Amniotic epithelial cell (primary cell): ENCODE data around the gene NAV2.

Experiments used
- DNase-seq: peaks from one replicate; pipeline ENCODE4 v3.0.0-alpha.2; 2010; ENCODE audit warnings: low read depth

Gene NAV2

DNA sequence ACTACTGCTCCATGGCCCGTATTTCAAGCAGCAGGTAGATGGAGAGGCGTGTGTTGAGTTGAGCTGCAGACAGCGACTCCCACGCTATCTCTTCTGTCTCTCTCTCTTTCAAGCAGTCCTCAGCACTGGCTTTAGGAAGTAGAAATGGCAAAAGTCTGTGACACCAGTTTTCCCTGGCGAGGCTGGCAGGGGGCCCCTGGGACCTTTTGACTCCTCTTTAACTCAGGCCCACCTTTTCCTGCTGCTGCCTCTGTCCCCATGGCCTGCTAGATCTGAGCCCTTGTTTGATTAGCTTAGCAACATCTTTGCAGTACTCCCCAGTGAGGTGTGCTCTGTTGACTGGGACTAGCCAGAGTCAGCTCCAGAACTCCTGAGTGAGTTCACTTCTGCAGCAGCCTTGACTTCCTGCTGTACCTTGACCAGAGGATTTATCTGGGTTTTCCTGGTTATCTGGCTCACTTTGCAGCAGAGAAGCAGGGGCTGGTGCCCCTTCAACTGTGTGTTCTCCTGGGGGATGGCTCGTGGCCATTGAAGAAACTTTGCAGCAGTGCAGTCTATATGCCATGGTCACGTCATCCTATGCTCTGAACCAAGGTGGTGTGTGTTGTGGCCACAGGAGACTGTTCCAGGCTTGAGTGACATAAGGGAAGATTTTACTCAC lies 263.8 kb downstream of the NAV2 start:
- no peak for DNase-seq

DNA sequence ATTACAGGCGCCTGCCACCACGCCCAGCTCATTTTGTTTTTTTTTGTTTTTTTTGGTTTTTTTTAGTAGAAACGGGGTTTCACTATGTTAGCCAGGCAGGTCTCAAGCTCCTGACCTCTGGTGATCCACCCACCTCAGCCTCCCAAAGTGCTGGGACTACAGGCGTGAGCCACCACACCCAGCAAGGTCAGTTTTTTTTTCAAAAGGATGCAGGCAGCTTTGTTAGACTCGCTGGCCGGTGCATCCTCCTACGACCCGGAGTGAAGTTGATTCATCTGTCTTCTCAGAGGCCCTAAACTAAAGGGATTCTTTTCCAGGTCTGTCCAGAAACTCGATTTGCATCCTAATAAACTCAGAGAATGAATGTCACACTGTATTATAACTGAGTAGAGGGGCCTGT lies 265.3 kb downstream of the NAV2 start:
- no peak for DNase-seq

DNA sequence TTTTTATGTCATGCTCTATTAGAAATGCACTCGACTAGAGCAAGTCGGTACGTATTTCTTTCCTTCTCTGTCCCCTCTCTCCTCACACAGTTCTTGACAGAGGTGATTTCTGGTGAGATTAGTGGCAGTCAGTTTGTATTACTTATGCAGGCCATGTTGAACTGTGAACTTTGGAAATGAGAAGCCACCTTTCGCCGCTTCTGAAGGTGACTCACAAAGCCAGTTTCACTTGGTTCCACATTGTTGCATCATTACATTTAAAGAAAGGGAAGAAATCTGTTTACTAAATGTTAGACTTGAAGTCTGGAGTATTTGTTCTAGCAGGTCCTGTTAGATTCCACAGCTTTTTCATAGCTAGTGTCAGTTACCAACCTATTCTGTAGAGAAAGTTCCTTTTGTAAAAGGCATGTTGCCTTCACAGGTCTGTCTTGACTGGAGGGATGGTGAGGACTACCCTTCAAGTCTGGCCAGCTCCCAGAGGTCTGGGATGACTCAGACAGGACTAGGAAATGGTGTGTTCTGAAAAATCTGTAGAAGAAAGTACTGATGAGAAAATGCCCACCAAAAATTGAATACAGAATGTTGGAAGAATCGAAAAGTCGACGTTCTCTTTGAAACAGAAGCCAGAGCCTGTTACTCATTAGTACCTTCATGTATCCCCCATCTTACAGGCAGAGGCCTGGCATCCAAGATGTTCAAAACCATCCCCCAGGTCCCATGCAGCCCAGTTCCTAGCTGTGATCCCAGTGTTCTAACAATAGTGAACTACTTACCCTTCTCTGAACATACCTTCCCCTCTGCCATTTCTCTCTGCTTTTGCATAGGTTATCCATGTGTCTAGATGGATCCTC lies 266.3 kb downstream of the NAV2 start:
- peak; percentile 76 for DNase-seq

DNA sequence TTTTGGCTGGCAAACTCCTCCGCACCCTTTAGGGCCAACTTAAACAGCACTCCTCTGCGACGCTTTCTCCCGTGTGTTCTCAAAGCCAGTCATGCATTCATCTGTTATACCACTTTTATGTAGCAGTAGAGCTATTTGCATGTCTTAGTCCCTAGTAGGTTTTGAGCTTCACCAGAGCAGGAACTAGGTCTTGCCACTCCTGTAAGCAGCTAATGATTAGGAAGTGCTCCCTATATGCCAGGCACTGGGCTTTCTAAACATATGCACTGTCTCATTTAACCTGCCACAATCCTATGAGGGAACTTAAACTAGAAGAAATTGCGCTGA lies 266.8 kb downstream of the NAV2 start:
- DNase-seq = no peak

DNA sequence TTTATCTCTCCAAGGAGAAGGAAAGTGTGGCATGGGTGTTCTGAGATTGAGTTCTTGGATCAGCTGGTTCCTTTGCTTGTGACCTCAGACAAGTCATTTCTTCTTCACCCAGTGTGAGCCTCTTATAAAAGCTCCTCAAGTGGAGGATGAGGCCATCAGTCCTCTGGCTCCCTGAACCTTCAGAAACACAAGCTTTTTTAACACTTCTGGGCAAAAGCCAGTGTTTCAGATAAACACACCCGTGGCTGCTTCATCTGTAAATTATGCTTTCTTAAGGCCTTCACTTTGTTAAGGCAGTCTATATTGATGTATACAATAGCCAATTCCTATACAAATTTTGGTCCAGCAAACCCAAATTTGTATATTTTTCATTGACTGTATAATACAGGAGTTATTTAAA lies 267.8 kb downstream of the NAV2 start:
- no peak for DNase-seq

DNA sequence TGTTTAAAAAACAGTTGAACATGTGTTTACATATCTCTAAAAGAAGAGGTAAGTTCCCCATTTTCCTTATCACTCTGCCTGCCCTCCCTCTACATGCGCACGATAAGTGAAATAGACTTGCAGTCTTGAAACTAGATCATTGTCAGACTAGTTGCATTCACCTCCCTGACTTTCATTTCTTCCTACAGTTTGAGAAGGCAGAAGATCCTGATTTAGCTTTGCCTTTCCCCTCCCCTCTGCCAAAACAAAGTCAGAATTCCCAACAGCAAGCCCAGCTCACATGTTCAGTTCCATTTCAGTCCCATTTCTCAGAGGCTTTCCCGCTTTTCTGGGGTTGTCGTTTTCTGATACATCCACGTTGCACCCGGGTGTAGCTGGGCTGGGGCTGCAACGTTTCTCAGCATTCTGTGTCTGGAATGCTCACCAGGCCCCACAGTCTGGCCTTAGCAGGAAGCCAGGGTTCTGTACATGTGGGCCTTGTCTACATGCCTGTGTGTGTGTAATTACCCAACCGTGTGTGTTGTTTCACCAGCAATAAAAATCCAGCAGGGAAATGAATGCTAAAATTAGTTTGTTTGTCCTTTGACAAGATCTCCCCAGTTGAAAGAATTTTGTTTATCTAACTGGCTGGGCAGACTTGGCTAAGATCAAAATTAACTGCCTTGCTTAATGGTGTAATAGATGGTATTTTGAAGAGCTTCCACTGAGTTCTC lies 268.5 kb downstream of the NAV2 start:
- peak; percentile 94 for DNase-seq

DNA sequence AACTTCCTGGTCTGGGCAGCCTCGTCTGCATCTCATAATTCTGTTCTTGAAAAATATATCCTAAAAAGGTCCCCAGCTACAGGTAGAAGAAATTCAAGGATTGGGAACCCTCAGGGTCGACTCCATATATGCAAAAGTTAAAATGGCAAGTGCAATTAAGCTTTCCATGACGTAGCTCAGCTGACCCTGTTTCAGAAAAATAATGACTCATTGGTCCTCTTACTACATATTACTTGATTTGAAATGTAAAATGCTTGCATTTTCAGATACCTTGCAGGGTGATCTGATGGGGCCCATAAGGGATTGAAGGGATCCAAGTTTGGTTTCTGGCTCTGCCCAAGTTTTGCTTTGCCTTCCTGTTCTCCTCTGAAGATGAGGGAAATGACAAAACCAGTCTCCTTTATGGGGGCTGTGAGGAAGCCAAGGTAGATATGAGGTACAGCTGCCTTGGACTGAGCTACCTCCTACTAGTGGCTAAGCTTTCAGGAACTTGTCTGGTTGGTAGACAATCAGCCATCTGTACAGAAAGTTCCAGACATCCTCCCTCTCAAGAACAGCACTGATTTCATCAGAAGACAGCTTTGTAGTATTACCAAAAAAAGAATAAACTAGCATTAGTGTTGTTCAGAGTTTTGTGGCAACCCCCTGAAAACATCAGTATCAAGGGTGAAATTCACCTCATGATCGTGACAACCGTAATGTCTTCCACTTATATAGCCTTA lies 270.3 kb downstream of the NAV2 start:
- peak; percentile 81 for DNase-seq

DNA sequence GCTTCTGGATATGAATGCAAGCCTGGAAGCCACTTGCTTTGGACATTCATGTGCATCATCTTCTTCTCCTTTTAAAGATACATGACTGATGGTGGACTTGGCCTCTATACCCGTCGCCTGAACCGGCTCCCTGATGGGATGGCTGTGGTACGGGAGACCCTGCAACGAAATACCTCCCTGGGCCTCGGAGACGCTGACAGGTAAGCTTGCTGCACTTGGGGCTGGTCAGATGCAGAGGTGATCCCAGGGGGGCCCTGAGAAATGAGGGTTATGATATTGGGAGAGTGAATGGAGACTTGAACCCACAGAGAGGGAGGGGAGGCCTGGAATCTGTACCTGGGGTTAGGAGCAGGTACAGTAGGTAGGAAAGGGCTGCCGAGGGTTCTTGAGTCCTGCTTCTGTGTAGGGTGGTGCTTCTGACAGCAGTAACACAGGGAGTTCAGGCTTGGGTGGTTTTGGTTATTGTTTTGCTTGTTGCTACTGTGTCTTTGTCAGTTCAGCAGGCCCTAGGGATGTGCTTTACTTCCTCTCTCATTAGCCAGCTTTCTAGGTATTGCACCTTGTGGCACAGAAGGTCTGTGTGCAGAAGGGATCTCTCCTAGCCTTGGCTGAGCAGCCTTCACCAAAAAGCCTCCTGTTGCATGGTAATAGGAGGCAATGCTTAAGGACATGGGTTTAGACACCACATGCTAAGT lies 271.6 kb downstream of the NAV2 start:
- no peak for DNase-seq

DNA sequence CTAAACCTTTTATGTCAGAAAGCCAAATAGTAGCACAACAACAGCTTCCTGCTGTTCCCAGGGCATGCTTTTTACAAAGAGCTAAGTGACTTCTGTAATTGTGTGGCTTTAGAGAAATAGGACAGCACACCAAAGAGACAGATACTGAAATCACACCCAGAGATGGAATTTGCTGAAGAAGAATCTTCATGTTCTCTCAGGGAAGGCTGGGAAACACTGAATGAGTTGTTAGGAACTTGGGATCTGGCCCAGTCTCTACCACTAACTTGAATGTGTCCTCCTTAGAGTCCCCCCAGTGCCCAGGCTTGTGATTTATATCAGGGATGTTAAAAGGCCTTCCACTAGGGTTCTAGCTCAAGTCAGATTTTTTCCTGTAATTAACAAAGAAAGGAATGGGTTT lies 272.5 kb downstream of the NAV2 start:
- DNase-seq = no peak

DNA sequence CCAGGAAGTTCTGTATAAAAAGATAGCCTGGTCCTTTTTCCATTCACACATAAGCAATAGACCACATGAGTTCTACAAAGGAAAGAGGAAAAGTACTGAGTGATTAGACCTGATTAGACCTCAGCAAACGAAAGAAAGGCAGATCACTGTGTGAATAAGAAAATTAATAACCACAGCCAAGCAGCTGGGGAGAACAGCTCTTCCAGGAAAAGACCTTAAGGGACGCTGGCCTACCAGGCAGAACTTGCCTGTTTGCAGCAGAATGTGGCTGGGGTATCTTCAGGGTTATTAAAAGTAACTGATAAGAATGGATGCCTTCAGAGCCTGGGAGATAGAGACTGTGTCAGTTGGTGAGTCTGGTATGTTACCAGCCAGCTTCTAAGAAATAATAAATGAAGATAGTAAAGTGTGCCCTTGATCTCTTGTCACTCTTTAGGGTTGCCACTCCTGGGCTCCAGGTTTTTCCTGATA lies 274.7 kb downstream of the NAV2 start:
- peak; percentile 36 for DNase-seq

DNA sequence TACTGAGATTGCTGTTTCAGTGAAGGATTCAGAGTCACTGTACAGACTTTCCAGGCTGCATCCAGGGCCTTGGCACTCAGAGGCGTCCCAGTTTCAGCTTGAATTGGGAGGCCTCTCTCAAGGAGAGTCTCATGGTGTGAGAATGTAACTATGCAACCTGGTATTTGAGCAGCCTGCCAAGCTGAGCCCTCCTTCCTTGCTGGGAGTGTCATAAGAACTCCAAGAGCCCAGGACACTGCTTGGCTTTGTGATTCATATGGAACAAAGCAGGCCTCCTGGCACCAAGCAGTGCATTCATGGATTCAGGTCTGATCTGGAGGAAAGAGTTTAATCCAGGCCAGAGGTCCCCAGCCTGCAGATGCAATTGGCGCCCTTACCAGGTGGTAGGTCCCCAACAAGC lies 276.0 kb downstream of the NAV2 start:
- DNase-seq = peak; percentile 82

DNA sequence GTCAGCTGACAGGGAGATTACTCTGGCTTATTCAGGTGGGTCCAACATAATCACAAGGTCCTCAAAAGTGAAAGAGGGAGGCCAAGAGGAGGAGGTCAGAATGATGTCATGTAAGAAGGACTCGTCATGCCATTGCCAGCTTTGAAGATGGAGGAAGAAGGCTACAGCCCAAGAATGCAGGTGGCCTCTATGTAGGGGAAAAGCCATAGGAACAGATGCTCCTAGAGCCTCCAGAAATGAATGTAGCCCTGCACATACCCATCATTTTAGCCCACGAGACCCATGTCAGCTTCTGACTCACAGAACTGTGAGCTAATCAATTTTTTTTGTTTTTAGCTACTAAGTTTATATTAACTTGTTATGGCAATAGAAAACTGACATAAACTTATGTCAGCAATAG lies 276.6 kb downstream of the NAV2 start:
- no peak for DNase-seq

DNA sequence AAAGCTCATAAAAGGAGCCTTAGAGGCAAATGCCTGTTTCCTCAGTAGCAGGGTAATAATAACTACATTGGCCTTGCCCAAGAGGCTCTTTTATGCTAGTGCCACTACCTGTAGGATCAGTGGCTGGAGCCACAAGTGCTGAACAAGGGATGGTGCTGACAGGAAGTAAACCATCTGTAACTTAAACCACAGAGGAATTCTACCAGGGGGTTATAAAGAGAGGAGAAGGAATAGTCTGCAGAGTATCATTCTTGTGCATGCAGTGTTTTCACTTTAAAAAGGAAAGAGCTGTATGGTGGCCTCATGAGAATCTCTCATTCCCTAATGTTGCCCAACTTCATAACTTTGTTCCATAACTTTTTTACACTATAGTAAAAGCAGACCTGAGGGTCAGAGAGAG lies 279.5 kb downstream of the NAV2 start:
- peak; percentile 33 for DNase-seq

DNA sequence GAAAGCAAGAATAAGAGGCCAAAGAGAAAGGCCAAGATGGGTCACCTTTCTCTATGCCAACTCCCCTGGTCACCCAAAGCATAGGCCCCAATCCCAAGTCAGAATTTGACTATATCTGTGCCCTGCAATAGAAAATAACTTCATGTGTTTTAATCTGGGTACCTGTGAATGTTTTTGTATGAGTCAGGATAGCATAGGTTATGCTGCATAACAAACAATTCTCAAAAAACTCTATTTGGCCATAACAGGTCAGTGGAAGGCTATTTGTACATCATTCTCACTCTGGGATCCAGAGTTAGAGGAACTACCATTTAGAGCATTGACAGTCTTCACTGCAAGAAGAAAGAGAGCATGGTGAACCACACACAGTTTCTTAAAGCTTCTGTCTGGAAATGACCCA lies 280.4 kb downstream of the NAV2 start:
- DNase-seq = no peak

DNA sequence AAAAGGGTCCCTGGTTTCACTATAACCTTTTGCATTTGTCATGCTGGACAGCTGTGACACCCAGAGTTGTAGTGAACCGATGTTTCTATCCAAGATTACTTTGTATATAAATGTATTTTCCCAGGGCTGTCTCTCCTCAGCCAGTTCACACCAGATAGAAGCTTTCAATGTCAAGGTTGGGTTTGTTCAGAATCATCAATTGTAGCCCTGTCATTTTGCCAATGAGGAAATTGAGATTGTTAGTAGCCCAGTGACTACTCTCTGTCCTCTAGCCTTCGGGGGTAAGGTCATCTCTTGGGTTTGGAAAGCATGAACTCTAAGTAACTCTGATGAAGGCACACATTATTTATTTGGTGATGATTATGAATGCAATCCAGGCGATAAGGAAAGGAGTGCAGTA lies 282.0 kb downstream of the NAV2 start:
- no peak for DNase-seq

DNA sequence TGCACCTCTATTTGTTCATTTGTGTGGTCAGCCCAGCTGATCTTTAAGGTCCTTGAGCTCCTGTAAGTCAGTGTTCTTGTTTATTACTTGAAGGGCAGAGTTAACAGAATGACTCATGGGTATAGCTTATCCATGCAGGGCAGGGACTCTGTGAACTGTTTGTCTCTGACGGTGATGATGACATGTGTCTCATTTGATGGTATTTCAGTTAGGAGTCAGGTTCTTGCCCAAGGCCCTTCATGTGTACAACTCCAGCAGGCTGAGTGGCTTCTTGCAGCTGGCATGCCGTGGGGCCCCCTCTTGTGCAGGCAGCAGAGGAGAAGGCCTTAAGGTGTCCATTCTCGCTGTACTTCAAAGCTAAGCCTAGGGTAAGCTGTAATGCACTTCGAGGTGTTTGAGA lies 282.5 kb downstream of the NAV2 start:
- DNase-seq = peak; percentile 93

DNA sequence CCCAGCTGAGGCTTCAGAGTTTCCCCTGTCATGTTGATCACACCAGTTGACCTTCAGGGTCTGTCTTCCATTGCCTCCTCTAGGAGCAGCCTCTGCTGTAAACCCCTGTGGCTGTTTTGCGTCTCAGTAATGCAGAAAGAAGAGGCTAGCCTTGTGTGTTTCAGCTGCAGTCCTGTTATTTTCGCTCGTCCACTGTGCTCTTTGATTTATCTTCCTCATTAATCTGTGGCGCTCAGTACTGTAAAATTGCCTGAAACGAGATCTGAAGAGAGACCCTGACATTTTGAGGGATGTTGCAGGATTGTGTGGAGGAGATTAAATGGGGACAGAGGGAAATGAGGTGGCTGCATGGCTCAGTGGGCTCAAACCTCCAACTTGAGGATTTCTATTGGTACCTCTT lies 283.9 kb downstream of the NAV2 start:
- DNase-seq = no peak

DNA sequence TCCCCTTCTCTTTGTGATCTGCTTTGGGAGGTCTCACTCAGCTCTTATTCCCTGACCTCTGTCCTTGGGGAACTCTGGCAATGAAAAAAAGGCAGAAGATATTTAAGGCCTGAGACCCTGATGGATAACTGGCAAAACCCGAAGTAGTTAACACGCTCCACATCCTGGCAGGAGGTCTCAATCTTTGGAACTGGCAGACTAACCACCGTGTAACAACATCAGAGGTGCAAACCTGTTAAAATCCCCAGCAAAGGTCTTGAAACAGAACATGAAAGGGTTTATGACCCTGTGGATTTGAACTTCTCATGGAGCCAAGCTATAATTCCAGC lies 287.3 kb downstream of the NAV2 start:
- no peak for DNase-seq

DNA sequence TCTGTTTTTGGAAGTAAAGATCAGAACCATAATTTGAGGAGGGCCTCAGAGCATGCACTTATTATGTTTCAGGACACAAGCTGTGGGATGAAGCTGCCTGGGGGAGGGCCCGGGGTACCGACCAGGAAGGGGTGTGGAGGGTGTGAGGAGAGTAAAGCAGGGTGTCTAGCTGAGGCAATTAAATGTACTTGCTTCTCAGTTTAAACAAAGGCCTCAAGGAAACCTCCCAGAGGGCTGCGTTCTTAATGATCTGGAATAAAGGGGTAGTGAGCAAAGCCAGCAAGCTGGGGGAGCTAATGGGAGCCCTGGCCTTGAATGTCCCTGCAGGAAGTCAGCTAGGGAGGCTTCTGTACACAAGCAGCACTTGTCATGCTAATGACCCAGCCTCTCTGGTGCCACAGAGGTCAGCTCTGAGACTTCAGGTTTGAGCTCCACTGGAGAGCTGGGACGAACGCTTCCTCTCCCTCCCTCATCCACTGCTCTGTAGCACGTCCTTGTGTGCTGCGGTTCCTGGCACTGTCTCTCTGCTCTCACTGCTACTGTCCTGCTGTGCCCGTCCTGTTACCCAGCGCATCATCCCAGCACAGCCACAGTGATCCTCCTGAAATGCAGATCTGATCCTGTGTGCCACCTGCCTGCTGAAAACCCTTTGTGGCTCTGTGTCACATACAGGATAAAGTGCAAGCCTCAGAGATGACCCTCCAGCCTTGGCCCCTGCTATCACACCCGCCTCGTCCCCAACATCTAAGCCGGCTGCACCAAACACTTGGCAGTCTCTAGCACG lies 287.9 kb downstream of the NAV2 start:
- DNase-seq = no peak

DNA sequence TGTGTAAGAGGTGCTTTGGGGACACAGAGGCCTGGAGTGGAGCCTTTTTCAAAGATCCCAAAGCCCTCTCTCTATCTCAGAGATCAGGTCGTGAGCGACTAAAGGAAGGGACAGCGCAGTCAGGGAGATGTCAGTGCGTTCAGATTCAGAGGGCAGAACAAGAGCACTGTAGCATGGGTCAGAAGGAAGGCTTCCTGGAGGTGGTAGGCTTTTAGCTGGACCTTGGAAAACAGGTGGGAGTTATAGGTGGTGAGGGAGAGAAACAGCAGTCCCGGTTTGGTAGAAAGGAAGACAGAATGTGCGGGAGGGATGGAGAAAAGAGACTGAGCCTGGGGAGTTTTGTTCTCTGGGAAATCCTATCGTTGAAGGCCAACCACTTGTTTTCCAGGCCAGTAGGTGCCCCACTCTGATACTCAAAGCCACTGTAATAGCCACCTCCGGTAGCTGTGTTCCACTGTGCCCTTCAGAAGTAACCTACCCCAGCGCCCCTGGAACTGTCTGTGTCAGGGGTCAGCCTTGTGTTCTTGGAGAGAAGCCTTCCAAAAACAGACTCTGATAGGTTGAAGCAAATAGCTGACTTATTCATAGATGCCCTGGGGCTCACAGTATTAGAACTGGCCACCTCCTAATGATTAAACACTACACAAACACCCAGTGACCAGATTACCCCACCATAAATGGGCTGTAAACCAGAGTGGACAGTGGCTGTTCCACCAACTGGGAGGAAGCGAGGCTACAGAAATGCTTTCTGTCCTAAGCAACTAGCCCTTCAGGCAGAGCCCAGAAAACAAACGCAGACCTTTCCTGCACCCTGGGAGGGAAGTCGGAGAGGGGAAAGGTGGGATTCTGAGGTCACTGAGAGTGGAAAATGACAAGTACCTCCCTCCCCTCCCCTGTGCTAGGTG lies 289.9 kb downstream of the NAV2 start:
- DNase-seq = no peak
